ENCODE results near the gene FLCN. TPM values are rescaled to one million over a fixed set of nuclear protein-coding genes. Genes with fewer than 3 reads are reported as not detected.

Gene FLCN
- total and polyA plus RNA-seq, 10 of the 15 experiments (the other 5 are each of a cell fraction or from before 2014, with no cell fraction given), result 1.1 to 24.7 (median 10.4) TPM

DNA sequence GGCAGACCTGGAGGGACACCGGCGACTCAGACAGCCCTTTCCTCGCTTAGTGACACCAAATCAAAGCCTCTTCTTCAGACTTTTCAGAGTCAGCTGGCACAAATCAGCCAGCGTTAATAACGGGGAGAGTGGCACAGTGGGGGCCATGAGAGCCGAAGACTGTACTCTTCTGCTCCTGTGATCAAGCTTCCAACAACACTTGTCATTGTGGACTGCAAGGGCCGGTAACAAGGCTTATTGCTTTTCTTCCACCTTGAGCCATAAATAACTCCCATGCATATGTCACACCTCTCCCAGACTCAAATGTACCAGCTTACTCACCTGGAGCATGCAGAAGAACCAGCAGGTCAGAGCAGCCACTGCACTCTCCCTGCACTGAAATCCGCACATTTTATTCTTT is 12.8 kb downstream of the FLCN start:
- H3K4me2 ChIP-seq (ENCODE audit: control insufficient read depth, insufficient read depth), result no peak overlapping the region
- H4K20me1 ChIP-seq (ENCODE audit: control insufficient read depth, insufficient read depth), result no peaks in the 10 kb centered on the region
- no TSS peak for BruUV-seq (replicated peaks)
- H3K36me3 ChIP-seq (ENCODE audit: control insufficient read depth in 2 of 2, insufficient read depth in 2 of 2, low read length in 1 of 2), result peaks cover 25 to 31% of the 10 kb centered on the region in 2 experiments
- WGBS (ENCODE audit: insufficient coverage, insufficient replicate concordance, low lambda C conversion rate, missing lambda C conversion rate), result 93% methylated on average over 8 of the region's 8 CpGs
- no peak overlapping the region for H3K9ac ChIP-seq (ENCODE audit: control insufficient read depth, insufficient read depth, low read length)
- no peaks in the 10 kb centered on the region for H3K79me2 ChIP-seq (ENCODE audit: control insufficient read depth, insufficient read depth, low read length)
- DNase-seq (ENCODE audit: low read depth, low spot score) (no peak), FAIRE-seq (no peak), ATAC-seq (no peak)
- H3K27ac ChIP-seq (ENCODE audit: control insufficient read depth, insufficient read depth), result no peak overlapping the region
- H3K4me3 ChIP-seq, result no peak overlapping the region
- CTCF ChIA-PET, result no interaction called here
- intact Hi-C loops (cut with micrococcal nuclease; ENCODE audit: unreplicated experiment) (no loop called here), in situ Hi-C loops (cut with MboI) (no loop called here)
- no peak overlapping the region for H2AFZ ChIP-seq (ENCODE audit: control insufficient read depth, low read depth, low read length)
- POLR2A ChIA-PET, result interaction anchor here (0.6 kb wide), 1 partner anchor 10 kb away, joined by 3 read pairs; no protein-coding TSS in a partner anchor
- no peaks in the 10 kb centered on the region for H3K4me1 ChIP-seq (ENCODE audit: control insufficient read depth, insufficient read depth, low read length)
- RAD21 ChIA-PET (ENCODE audit: unreplicated experiment), result no interaction called here
- SMC1A ChIA-PET (ENCODE audit: uncharacterized antibody, unreplicated experiment), result no interaction called here
- no peaks in the 10 kb centered on the region for H3K27me3 ChIP-seq (replicated peaks in 1 of 2; ENCODE audit: control insufficient read depth in 2 of 2, insufficient read depth in 2 of 2, low read length in 1 of 2)
- H3K9me3 ChIP-seq (replicated peaks; ENCODE audit: control insufficient read depth, insufficient read depth, low read length), result no peaks in the 10 kb centered on the region
- no peak for TF ChIP-seq GATAD2B (conservative IDR thresholded peaks at IDR 0.05; ENCODE audit: low read depth)
- no peak for TF ChIP-seq STAT3 (IDR thresholded peaks at IDR 0.05; ENCODE audit: low read depth, low read length)
- TF ChIP-seq, protein P1, sequence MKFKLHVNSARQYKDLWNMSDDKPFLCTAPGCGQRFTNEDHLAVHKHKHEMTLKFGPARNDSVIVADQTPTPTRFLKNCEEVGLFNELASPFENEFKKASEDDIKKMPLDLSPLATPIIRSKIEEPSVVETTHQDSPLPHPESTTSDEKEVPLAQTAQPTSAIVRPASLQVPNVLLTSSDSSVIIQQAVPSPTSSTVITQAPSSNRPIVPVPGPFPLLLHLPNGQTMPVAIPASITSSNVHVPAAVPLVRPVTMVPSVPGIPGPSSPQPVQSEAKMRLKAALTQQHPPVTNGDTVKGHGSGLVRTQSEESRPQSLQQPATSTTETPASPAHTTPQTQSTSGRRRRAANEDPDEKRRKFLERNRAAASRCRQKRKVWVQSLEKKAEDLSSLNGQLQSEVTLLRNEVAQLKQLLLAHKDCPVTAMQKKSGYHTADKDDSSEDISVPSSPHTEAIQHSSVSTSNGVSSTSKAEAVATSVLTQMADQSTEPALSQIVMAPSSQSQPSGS (IDR thresholded peaks at IDR 0.05; ENCODE audit: low read length), result no peak
- TF ChIP-seq RCOR1 (conservative IDR thresholded peaks at IDR 0.05; ENCODE audit: low read depth, low read length), result no peak
- TF ChIP-seq, protein P2, sequence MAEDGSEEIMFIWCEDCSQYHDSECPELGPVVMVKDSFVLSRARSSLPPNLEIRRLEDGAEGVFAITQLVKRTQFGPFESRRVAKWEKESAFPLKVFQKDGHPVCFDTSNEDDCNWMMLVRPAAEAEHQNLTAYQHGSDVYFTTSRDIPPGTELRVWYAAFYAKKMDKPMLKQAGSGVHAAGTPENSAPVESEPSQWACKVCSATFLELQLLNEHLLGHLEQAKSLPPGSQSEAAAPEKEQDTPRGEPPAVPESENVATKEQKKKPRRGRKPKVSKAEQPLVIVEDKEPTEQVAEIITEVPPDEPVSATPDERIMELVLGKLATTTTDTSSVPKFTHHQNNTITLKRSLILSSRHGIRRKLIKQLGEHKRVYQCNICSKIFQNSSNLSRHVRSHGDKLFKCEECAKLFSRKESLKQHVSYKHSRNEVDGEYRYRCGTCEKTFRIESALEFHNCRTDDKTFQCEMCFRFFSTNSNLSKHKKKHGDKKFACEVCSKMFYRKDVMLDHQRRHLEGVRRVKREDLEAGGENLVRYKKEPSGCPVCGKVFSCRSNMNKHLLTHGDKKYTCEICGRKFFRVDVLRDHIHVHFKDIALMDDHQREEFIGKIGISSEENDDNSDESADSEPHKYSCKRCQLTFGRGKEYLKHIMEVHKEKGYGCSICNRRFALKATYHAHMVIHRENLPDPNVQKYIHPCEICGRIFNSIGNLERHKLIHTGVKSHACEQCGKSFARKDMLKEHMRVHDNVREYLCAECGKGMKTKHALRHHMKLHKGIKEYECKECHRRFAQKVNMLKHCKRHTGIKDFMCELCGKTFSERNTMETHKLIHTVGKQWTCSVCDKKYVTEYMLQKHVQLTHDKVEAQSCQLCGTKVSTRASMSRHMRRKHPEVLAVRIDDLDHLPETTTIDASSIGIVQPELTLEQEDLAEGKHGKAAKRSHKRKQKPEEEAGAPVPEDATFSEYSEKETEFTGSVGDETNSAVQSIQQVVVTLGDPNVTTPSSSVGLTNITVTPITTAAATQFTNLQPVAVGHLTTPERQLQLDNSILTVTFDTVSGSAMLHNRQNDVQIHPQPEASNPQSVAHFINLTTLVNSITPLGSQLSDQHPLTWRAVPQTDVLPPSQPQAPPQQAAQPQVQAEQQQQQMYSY (CRISPR knock-in tag; IDR thresholded peaks at IDR 0.05), result no peak
- TF ChIP-seq POLR2AphosphoS2 (IDR thresholded peaks at IDR 0.05; ENCODE audit: low read depth, low read length), result no peak
- TF ChIP-seq NRF1 (conservative IDR thresholded peaks at IDR 0.05; ENCODE audit: low read depth, low read length), result no peak
